GM18870 (cell line): ENCODE results near the gene SCYL3.
"Not testable (repeated sequence)": the region's sequence is repeated elsewhere in the genome, so short reads cannot be mapped to it uniquely, and the experiment has no call there.

Experiments
- ATAC-seq: cut with Tn5 transposase; IDR thresholded peaks from one replicate; pipeline ENCODE4 v1.9.1; 2021; ENCODE audit warnings: moderate library complexity; ENCODE audit not compliant: unreplicated experiment

SCYL3 gene

GRCh38 chr1:169829671-169830070 lies 64.0 kb downstream of the SCYL3 start:
- ATAC-seq, result no peak

- ATAC-seq, result no peak
These were observed 69.5 kb downstream of the SCYL3 start for GRCh38 chr1:169824153-169824552.

GRCh38 chr1:169821500-169821899 lies 72.2 kb downstream of the SCYL3 start:
- ATAC-seq, result no peak

DNA sequence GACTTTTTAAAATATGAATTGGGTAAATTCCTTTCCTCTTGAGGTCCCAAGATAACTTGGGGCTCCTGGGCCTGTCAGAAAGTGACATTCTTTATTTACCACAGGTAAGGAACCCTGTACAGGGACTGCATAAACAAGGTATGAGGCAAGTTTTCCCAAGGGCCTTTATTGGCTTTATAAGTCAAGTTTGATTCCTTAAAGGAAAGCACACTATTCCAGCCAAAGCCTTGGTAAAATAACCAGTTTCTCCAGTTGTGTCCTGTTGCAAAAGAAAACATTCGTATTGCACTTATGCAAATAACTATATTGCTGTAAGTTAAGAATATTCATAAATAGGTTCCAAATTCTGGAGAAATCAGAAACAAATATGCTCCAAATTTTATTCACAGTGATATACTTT lies 77.1 kb downstream of the SCYL3 start:
- ATAC-seq, result no peak

- no peak for ATAC-seq
These were observed 79.4 kb downstream of the SCYL3 start for GRCh38 chr1:169814265-169814664.

DNA sequence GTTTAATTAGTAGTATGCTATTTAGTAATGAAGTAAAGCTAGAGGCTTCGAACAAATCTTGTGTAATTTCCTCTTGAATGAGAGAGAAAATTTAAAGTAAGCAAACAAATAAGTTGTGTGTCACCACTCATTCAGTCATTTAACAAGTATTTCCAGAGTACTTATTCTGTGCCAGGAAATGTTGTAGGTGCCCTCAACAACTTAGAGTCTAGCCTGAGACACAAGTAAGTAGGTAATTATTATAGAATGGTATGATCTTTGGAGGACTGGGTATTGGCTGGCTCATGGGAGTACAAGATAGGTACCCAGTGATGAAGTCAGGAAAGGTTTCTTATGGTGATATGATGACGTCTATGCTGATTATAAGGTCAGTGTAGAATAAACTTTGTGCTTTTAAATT lies 81.6 kb downstream of the SCYL3 start:
- ATAC-seq, result no peak

DNA sequence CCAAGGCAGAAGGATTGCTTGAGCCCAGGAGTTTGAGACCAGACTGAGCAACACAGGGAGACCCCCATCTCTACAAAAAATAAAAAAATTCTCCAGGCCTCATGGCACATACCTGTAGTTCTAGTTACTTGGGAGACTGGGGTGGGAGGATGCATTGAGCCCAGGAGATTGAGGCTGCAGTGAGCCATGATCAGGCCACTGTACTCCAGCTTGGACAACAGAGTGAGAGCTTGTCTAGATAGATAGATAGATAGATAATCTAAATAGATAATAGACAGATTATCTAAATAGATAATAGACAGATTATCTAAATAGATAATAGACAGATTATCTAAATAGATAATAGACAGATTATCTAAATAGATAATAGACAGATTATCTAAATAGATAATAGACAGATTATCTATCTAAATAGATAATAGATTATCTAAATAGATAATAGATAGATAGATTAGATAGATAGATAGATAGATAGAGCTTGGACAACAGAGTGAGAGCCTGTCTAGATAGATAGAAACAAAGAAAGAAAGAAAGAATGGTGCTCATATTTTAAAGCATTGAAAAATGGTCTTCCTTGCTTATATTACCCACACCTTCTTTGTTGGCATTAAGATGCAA lies 82.2 kb downstream of the SCYL3 start:
- ATAC-seq, result not testable (repeated sequence)

DNA sequence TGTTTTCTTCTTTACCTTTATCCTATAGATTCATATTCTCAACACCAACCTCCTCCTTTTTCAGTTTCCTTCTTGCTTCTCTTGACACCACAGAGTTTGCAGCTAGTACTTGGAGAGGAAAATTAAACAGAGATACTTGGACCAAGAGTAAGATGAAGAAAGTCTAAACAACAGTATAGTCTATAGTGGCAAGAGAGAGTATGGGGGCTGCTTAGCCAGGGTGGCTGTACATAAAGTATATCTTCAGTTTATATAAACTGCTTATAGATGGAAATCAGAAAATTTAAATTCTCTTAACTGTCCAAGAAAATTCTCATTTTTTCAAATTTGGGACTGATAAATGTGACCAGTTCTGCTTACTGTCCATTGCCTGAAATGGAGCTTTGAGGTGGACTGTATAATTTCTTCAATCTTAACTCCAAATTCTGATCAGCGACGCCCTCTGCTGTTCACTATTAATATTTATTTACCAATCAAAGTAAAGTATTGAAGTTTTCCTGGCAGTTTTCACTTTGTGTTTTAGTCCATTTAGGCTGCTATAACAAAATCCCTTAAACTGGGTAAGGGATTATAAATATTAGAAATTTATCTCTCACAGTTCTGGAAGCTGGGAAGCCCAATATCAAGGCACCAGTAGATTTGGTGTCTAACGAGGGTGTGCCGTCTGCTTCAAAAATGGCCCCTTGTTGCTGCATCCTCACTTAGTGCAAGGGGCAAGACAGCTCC lies 84.2 kb downstream of the SCYL3 start:
- no peak for ATAC-seq

DNA sequence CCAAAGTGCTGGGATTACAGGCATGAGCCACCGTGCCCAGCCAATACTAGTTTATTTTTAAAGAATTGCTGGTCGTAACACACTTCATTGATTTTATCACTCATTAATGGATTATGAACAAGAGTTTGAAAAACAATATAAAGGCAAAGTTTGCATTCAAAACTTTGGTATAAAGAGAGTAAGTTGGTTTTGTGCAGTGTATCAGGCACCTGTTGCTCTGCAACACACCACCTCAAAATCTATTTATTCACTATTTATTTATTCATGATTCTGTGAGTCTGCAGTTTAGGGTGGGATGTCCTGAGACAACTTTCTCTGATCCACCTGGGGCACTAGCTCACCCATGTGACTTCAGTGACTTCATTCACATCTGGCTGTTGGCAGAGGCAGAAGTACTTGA lies 88.8 kb downstream of the SCYL3 start:
- no peak for ATAC-seq

DNA sequence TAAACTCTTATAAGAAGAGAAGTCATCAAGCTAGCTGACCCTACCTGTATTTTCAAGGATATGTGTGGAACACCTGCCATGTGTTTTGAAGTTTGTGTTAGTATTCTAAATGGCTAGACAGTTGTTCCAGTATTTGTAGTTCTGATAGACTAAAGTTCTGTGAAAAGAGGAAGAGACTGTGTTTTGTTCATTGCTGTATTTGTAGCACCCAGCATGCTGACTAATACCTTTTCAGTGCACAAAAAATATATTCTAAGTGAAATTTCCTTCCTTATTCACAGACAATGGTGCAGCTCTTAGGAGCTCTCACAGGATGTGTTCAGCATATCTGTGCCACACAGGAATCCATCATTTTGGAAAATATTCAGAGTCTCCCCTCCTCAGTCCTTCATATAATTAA lies 90.8 kb downstream of the SCYL3 start:
- no peak for ATAC-seq
